ENCODE data around the gene CDH22.

CDH22 gene

GRCh38 chr20:46349035-46349741 lies 40.9 kb upstream of the CDH22 start:
- DNase-seq (ENCODE audit: low read depth) = no peak
- no peak overlapping the region for H3K4me3 ChIP-seq (ENCODE audit: low read depth, low read length)
- peak; percentile 85 for TF ChIP-seq CTCF (IDR thresholded peaks at IDR 0.05; ENCODE audit: control insufficient read depth, extremely low read depth, insufficient read depth)

GRCh38 chr20:46347841-46348803 lies 39.8 kb upstream of the CDH22 start:
- TF ChIP-seq CTCF (IDR thresholded peaks at IDR 0.05; ENCODE audit: control insufficient read depth, extremely low read depth, insufficient read depth) = 0 out of 2 replicates have a peak, but pooled peaks have one; percentile 7
- DNase-seq (ENCODE audit: low read depth) = no peak
- no peak overlapping the region for H3K4me3 ChIP-seq (ENCODE audit: low read depth, low read length)

- H3K4me3 ChIP-seq (ENCODE audit: low read depth, low read length) = no peak overlapping the region
- no peak for DNase-seq (ENCODE audit: low read depth)
- no peak for TF ChIP-seq CTCF (IDR thresholded peaks at IDR 0.05; ENCODE audit: control insufficient read depth, extremely low read depth, insufficient read depth)
Observed at GRCh38 chr20:46346770-46347169, 38.5 kb upstream of the CDH22 start.

GRCh38 chr20:46344488-46345162 lies 36.3 kb upstream of the CDH22 start:
- DNase-seq (ENCODE audit: low read depth) = no peak
- TF ChIP-seq CTCF (IDR thresholded peaks at IDR 0.05; ENCODE audit: control insufficient read depth, extremely low read depth, insufficient read depth) = no peak
- H3K4me3 ChIP-seq (ENCODE audit: low read depth, low read length) = no peak overlapping the region

GRCh38 chr20:46343975-46344357 lies 35.7 kb upstream of the CDH22 start:
- TF ChIP-seq CTCF (IDR thresholded peaks at IDR 0.05; ENCODE audit: control insufficient read depth, extremely low read depth, insufficient read depth) = no peak
- no peak for DNase-seq (ENCODE audit: low read depth)
- no peak overlapping the region for H3K4me3 ChIP-seq (ENCODE audit: low read depth, low read length)

- no peak for TF ChIP-seq CTCF (IDR thresholded peaks at IDR 0.05; ENCODE audit: control insufficient read depth, extremely low read depth, insufficient read depth)
- no peak for DNase-seq (ENCODE audit: low read depth)
- H3K4me3 ChIP-seq (ENCODE audit: low read depth, low read length) = no peak overlapping the region
Observed at GRCh38 chr20:46343348-46343974, 35.2 kb upstream of the CDH22 start.

Measured in LNCaP clone FGC (cell line).